PC-9 (cell line): ENCODE results near the gene FAM168A.

Source experiments
- EZH2 ChIP-seq: fragments of 200-600 bp; sonication (generic); IDR thresholded peaks from 2 replicates; pipeline ENCODE4 v1.8.0; 2017; ENCODE audit warnings: antibody characterized with exemption, low read depth
- TF ChIP-seq, protein P1 (sequence below): fragments of 200-600 bp; sonication (generic); conservative IDR thresholded peaks from 2 replicates; pipeline ENCODE4 v1.6.1; 2017; ENCODE audit warnings: mixed run types, antibody characterized with exemption, mild to moderate bottlenecking, moderate library complexity

DNA sequence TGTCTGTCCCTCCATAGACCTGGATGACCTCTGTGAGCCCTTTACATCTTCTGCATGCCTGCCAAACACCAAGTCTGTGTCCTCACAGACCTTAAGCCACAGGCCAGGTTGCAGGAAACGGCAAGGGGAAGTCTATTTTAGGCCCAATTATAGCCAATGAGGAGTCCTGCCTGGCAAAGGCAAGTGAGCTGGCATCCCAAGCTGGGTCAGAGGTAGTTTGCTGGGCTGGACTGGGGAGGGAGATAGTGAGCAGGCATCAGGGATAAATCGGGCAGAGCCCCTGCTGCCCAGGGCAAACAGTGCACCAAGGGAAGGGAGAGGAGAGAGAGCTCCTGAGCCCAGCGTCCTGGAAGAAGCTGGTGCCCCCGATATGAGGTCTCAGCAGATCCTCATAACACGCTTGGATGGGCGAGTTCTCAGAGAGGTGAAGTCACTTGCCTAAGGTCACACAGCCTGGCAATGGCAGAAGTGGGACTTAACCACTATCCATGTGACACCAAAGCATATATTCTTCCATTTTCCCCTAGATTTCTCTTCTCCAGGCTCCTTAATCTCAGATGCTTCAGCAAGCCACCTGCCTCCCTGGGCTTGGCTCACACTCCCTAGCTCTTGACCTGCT, 225.4 kb downstream of the FAM168A start:
- TF ChIP-seq, protein P1, sequence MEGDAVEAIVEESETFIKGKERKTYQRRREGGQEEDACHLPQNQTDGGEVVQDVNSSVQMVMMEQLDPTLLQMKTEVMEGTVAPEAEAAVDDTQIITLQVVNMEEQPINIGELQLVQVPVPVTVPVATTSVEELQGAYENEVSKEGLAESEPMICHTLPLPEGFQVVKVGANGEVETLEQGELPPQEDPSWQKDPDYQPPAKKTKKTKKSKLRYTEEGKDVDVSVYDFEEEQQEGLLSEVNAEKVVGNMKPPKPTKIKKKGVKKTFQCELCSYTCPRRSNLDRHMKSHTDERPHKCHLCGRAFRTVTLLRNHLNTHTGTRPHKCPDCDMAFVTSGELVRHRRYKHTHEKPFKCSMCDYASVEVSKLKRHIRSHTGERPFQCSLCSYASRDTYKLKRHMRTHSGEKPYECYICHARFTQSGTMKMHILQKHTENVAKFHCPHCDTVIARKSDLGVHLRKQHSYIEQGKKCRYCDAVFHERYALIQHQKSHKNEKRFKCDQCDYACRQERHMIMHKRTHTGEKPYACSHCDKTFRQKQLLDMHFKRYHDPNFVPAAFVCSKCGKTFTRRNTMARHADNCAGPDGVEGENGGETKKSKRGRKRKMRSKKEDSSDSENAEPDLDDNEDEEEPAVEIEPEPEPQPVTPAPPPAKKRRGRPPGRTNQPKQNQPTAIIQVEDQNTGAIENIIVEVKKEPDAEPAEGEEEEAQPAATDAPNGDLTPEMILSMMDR = peak; percentile 28; the same call in 1 of the 2 replicates
- no peak for TF ChIP-seq EZH2
